Gastrocnemius medialis (tissue), 4 donors: Measurements from ENCODE around the gene ESR1.

Experiments
- CTCF ChIP-seq, 5 experiments: fragments of 450-650 bp in 3 of 5; fragments of 200-600 bp in 2 of 5; sonication (generic) in 2 of 5; IDR thresholded peaks in 4 of 5; conservative IDR thresholded peaks in 1 of 5; 1 replicate in 4 of 5; 2 replicates in 1 of 5; pipeline ENCODE4 v1.5.1; 2016 to 2019; ENCODE audit warnings: antibody characterized with exemption in 5 of 5, mild to moderate bottlenecking in 3 of 5, moderate library complexity in 3 of 5
- POLR2A ChIP-seq, 2 donors: fragments of 450-650 bp; IDR thresholded peaks; one replicate each; pipeline ENCODE4 v1.6.1; 2017; ENCODE audit warnings: antibody characterized with exemption in 2 of 2, mild to moderate bottlenecking in 2 of 2, moderate library complexity in 2 of 2

GRCh38 chr6:151847064-151847463 lies 39.6 kb downstream of the ESR1 start:
- TF ChIP-seq CTCF (IDR thresholded peaks at IDR 0.05 in 4 of 5, conservative IDR thresholded peaks at IDR 0.05 in 1 of 5): no peak
- no peak for TF ChIP-seq POLR2A (IDR thresholded peaks at IDR 0.05)
